ENCODE data around the gene CEP112. TPM values are rescaled to one million over a fixed set of nuclear protein-coding genes. Genes with fewer than 3 reads are reported as not detected.

Gene CEP112
- total and polyA plus RNA-seq, 2 donors (not counting 3 experiments of a cell fraction or from before 2014, with no cell fraction given): 1.5 to 25.3 TPM

DNA sequence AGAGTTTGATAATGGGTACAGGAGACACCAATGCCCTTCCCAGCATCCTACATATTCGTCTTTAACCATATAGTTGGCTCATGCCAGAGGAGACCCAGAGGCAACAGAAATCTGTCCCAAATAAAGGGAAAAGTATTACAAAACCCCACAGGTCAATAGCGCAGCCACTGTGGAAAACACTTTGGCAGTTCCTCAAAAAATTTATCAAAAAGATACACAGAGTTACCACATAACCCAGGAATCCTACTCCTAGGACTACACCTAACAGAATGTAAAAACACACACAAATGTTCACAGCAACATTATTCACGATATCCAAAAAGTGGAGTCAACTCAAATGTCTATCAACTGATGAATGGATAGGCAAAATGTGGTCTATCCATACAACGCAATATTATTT, 135.8 kb downstream of the CEP112 start:
- Histone ChIP-seq H3K79me2 (ENCODE audit: control insufficient read depth, insufficient read depth, low read length) (no peaks in the 10 kb centered on the region), H3K4me1 (ENCODE audit: control insufficient read depth, extremely low read depth, insufficient read depth, low read length) (no peaks in the 10 kb centered on the region), H3K9me3 (replicated peaks; ENCODE audit: control insufficient read depth, insufficient read depth, low read length) (no peaks in the 10 kb centered on the region), H3K9me1 (replicated peaks; ENCODE audit: control insufficient read depth, extremely low read depth, insufficient read depth, low read length) (no peaks in the 10 kb centered on the region), H3K4me3 (replicated peaks in 1 of 3; ENCODE audit: insufficient read depth in 1 of 3, low read depth in 1 of 3, low read length in 3 of 3) (no peak overlapping the region), H3K36me3 (ENCODE audit: control insufficient read depth in 2 of 2, extremely low read depth in 1 of 2, insufficient read depth in 2 of 2, low read length in 2 of 2) (peaks cover 0 to 2% of the 10 kb centered on the region in 2 experiments), H3K27me3 (ENCODE audit: control insufficient read depth in 2 of 2, insufficient read depth in 2 of 2, low read length in 2 of 2) (no peaks in the 10 kb centered on the region), H3K9ac (replicated peaks; ENCODE audit: extremely low read depth, insufficient read depth, low read length) (no peak overlapping the region), H3K4me2 (ENCODE audit: insufficient read depth, low read length) (no peak overlapping the region), H2AFZ (ENCODE audit: low read depth, low read length) (no peak overlapping the region), H3K27ac (ENCODE audit: insufficient read depth, low read depth, low read length) (no peak overlapping the region), H4K20me1 (replicated peaks; ENCODE audit: control insufficient read depth, extremely low read depth, insufficient read depth, low read length) (no peaks in the 10 kb centered on the region)
- TF ChIP-seq, protein P1, sequence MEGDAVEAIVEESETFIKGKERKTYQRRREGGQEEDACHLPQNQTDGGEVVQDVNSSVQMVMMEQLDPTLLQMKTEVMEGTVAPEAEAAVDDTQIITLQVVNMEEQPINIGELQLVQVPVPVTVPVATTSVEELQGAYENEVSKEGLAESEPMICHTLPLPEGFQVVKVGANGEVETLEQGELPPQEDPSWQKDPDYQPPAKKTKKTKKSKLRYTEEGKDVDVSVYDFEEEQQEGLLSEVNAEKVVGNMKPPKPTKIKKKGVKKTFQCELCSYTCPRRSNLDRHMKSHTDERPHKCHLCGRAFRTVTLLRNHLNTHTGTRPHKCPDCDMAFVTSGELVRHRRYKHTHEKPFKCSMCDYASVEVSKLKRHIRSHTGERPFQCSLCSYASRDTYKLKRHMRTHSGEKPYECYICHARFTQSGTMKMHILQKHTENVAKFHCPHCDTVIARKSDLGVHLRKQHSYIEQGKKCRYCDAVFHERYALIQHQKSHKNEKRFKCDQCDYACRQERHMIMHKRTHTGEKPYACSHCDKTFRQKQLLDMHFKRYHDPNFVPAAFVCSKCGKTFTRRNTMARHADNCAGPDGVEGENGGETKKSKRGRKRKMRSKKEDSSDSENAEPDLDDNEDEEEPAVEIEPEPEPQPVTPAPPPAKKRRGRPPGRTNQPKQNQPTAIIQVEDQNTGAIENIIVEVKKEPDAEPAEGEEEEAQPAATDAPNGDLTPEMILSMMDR (IDR thresholded peaks at IDR 0.05; ENCODE audit: extremely low read depth in 1 of 2, insufficient read depth in 1 of 2, low read depth in 1 of 2, low read length in 2 of 2): no peak
- TF ChIP-seq JUN (IDR thresholded peaks at IDR 0.05; ENCODE audit: borderline replicate concordance, insufficient read depth, insufficient read length, low read depth) (no peak), POLR2AphosphoS5 (IDR thresholded peaks at IDR 0.05; ENCODE audit: insufficient read depth, low read depth, low read length) (no peak), POLR2A (IDR thresholded peaks at IDR 0.05; ENCODE audit: low read depth, low read length) (no peak), EZH2 (IDR thresholded peaks at IDR 0.05; ENCODE audit: borderline replicate concordance, low read depth, low read length, severe bottlenecking) (no peak), GATA2 (IDR thresholded peaks at IDR 0.05; ENCODE audit: insufficient read depth, insufficient read length, low read depth, low read length) (no peak), FOS (IDR thresholded peaks at IDR 0.05; ENCODE audit: borderline replicate concordance, insufficient read depth, low read length) (no peak), MYC (IDR thresholded peaks at IDR 0.05; ENCODE audit: low read depth, low read length) (no peak)
- TF ChIP-seq, protein P2, sequence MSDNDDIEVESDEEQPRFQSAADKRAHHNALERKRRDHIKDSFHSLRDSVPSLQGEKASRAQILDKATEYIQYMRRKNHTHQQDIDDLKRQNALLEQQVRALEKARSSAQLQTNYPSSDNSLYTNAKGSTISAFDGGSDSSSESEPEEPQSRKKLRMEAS (IDR thresholded peaks at IDR 0.05; ENCODE audit: insufficient read depth, insufficient read length): no peak
- intact Hi-C loops (cut with micrococcal nuclease) (no loop called here), dilution Hi-C loops (cut with MboI; ENCODE audit: extremely low pct_ligation_motif_present, low sequenced_read_pairs) (no loop called here)
- FAIRE-seq (no peak), DNase-seq (ENCODE audit: low read depth, low spot score) (no peak)
- POLR2A ChIA-PET: no interaction called here
- CTCF ChIA-PET: no interaction called here
- no TSS peak for BruUV-seq (replicated peaks)

All from endothelial cell of umbilical vein (primary cell).